SK-N-SH (cell line): ENCODE results near the gene TWNK. TPM values are rescaled to one million over a fixed set of nuclear protein-coding genes. Genes with fewer than 3 reads are reported as not detected.

Experiments used
- CTCF ChIA-PET: fragments of 300-600, 350-600 bp; formaldehyde crosslinking; extraction: SDS; loops from one replicate; lab custom pipeline; 2021; lab: Yijun Ruan, JAX
- POLR2A ChIA-PET: fragments of 350-600 bp; sonication (Branson Sonifier 250); formaldehyde crosslinking; extraction: SDS; loops from one replicate; lab custom pipeline; 2020; ENCODE audit warnings: antibody characterized with exemption, inconsistent platforms; lab: Yijun Ruan, JAX
- DNase-seq: peaks from one replicate; pipeline ENCODE4 v3.0.0; 2012
- H2AFZ ChIP-seq: fragments of 200-600 bp; sonication (generic); 2 replicates; pipeline ENCODE4 v1.8.1; 2016; ENCODE audit warnings: antibody characterized with exemption, mild to moderate bottlenecking, low read depth
- H3F3A ChIP-seq: fragments of 200-600 bp; sonication (generic); replicated peaks from 2 replicates; pipeline ENCODE3; 2016; ENCODE audit warnings: antibody characterized with exemption, mild to moderate bottlenecking; ENCODE audit not compliant: insufficient read depth
- H3K27ac ChIP-seq, 2 experiments: fragments of 200-500 bp in 1 of 2; fragments of 200-600 bp in 1 of 2; sonication (Bioruptor generic) in 1 of 2; sonication (generic), shearing (Covaris generic) in 1 of 2; 2 replicates each; pipeline versions ENCODE4 v1.5.1 to v1.6.1; 2014 to 2016; ENCODE audit warnings: low read depth in 2 of 2, inconsistent platforms in 1 of 2, low read length in 1 of 2, mild to moderate bottlenecking in 1 of 2, mixed read lengths in 1 of 2
- H3K27me3 ChIP-seq: fragments of 200-600 bp; sonication (generic), shearing (Covaris generic); 2 replicates; pipeline ENCODE4 v1.6.1; 2016; ENCODE audit warnings: mixed run types; ENCODE audit not compliant: insufficient read depth
- H3K36me3 ChIP-seq, 2 experiments: fragments of 200-500 bp in 1 of 2; fragments of 200-600 bp in 1 of 2; sonication (Bioruptor generic) in 1 of 2; sonication (generic) in 1 of 2; replicated peaks in 1 of 2; 2 replicates each; pipeline versions ENCODE3 to v1.5.1; 2014 to 2016; ENCODE audit warnings: low read length in 1 of 2, mild to moderate bottlenecking in 1 of 2; ENCODE audit not compliant: insufficient read depth in 2 of 2, control insufficient read depth in 1 of 2
- H3K4me1 ChIP-seq, 2 experiments: fragments of 200-500 bp in 1 of 2; fragments of 200-600 bp in 1 of 2; sonication (Bioruptor generic) in 1 of 2; sonication (generic), shearing (Covaris generic) in 1 of 2; 2 replicates each; pipeline versions ENCODE4 v1.5.1 to v1.6.1; 2014 to 2016; ENCODE audit warnings: low read depth in 1 of 2, low read length in 1 of 2, mixed run types in 1 of 2; ENCODE audit not compliant: insufficient read depth in 2 of 2, control insufficient read depth in 1 of 2
- H3K4me2 ChIP-seq: fragments of 200-600 bp; sonication (generic), shearing (Covaris generic); 2 replicates; pipeline ENCODE4 v1.6.1; 2017; ENCODE audit warnings: mixed run types
- H3K4me3 ChIP-seq, 2 experiments: fragments of 200-500 bp in 1 of 2; fragments of 200-600 bp in 1 of 2; sonication (Bioruptor generic) in 1 of 2; sonication (generic), shearing (Covaris generic) in 1 of 2; 2 replicates each; pipeline versions ENCODE4 v1.5.1 to v1.8.1; 2014 to 2016; ENCODE audit warnings: low read depth in 2 of 2, inconsistent platforms in 1 of 2, low read length in 1 of 2, mild to moderate bottlenecking in 1 of 2, mixed read lengths in 1 of 2, moderate library complexity in 1 of 2
- H3K79me2 ChIP-seq: fragments of 200-600 bp; sonication (generic); 2 replicates; pipeline ENCODE4 v1.8.1; 2017; ENCODE audit warnings: mild to moderate bottlenecking; ENCODE audit not compliant: insufficient read depth
- H3K9ac ChIP-seq: fragments of 200-600 bp; sonication (generic); 2 replicates; pipeline ENCODE4 v1.6.1; 2017; ENCODE audit warnings: mixed run types
- H3K9me2 ChIP-seq: fragments of 200-600 bp; sonication (generic); 2 replicates; pipeline ENCODE4 v1.6.1; 2017; ENCODE audit warnings: mixed run types
- H3K9me3 ChIP-seq: fragments of 200-600 bp; sonication (generic); 2 replicates; pipeline ENCODE4 v1.6.1; 2017; ENCODE audit warnings: mixed run types, mild to moderate bottlenecking, moderate library complexity
- H4K20me1 ChIP-seq: fragments of 200-600 bp; sonication (generic); 2 replicates; pipeline ENCODE4 v1.6.1; 2017; ENCODE audit warnings: mild to moderate bottlenecking, mixed run types; ENCODE audit not compliant: insufficient read depth
- CHD2 ChIP-seq: fragments of 150-350 bp; IDR thresholded peaks from 2 replicates; pipeline ENCODE4 v1.6.1; 2018; ENCODE audit warnings: low read length; ENCODE audit not compliant: partially characterized antibody
- EZH2phosphoT487 ChIP-seq: fragments of 200-600 bp; sonication (generic); IDR thresholded peaks from 2 replicates; pipeline ENCODE4 v1.6.1; 2017; ENCODE audit warnings: low read depth, mixed run types, mild to moderate bottlenecking, antibody characterized with exemption, moderate library complexity, borderline replicate concordance
- FOSL2 ChIP-seq: IDR thresholded peaks from 2 replicates; pipeline ENCODE4 v1.4.0; 2012; ENCODE audit warnings: low read depth, mild to moderate bottlenecking, moderate library complexity, borderline replicate concordance
- GATA2 ChIP-seq: sonication (generic); formaldehyde crosslinking; IDR thresholded peaks from 2 replicates; pipeline ENCODE4 v1.5.0; 2020; ENCODE audit warnings: mild to moderate bottlenecking, missing genetic modification reagents
- JUND ChIP-seq: IDR thresholded peaks from 2 replicates; pipeline ENCODE4 v1.4.0; 2012
- MEF2A ChIP-seq: IDR thresholded peaks from 2 replicates; pipeline ENCODE4 v1.4.0; 2012; ENCODE audit warnings: low read depth, borderline replicate concordance
- MXI1 ChIP-seq: IDR thresholded peaks from 2 replicates; pipeline ENCODE4 v1.6.1; 2012; ENCODE audit warnings: mild to moderate bottlenecking, low read depth, low read length, improper control_type of control experiment
- NFIC ChIP-seq: IDR thresholded peaks from 2 replicates; pipeline ENCODE4 v1.4.0; 2012; ENCODE audit warnings: borderline replicate concordance
- NRF1 ChIP-seq: IDR thresholded peaks from 2 replicates; pipeline ENCODE4 v1.6.1; 2012; ENCODE audit warnings: low read depth, mild to moderate bottlenecking, low read length
- POLR2AphosphoS5 ChIP-seq: IDR thresholded peaks from 2 replicates; pipeline ENCODE4 v1.6.1; 2012; ENCODE audit warnings: low read depth, low read length
- RCOR1 ChIP-seq: fragments of 150-350 bp; IDR thresholded peaks from 2 replicates; pipeline ENCODE4 v1.6.1; 2017; ENCODE audit warnings: antibody characterized with exemption, low read length
- RXRA ChIP-seq: IDR thresholded peaks from 2 replicates; pipeline ENCODE4 v1.4.0; 2012; ENCODE audit warnings: low read depth, mild to moderate bottlenecking, borderline replicate concordance
- SMC3 ChIP-seq: IDR thresholded peaks from 2 replicates; pipeline ENCODE4 v1.6.1; 2012; ENCODE audit warnings: low read depth, low read length, improper control_type of control experiment
- TEAD4 ChIP-seq: IDR thresholded peaks from 2 replicates; pipeline ENCODE4 v1.4.0; 2012; ENCODE audit warnings: mild to moderate bottlenecking, borderline replicate concordance; ENCODE audit not compliant: insufficient read depth
- YY1 ChIP-seq: IDR thresholded peaks from 2 replicates; pipeline ENCODE4 v1.4.0; 2012; ENCODE audit warnings: low read depth, mild to moderate bottlenecking
- WGBS: methylation state at CpG from one replicate; pipeline ENCODE4 v1.1.6; 2017; ENCODE audit warnings: low lambda C conversion rate; 5-methylcytosine and 5-hydroxymethylcytosine counted together
- polyA plus RNA-seq, 3 experiments: library from polyadenylated mRNA; depleted of rRNA; stranded (reverse); fragments of >200 nt; gene quantifications; 2 replicates each; pipeline ENCODE4 v1.2.3, GENCODE V29; 2012
- TF ChIP-seq, protein P1 (sequence below): fragments of 200-600 bp; sonication (generic); IDR thresholded peaks from 2 replicates; pipeline ENCODE4 v1.6.1; 2017; ENCODE audit warnings: antibody characterized with exemption, mild to moderate bottlenecking, moderate library complexity
- TF ChIP-seq, protein P2 (sequence below): fragments of 150-350 bp; IDR thresholded peaks from 2 replicates; pipeline ENCODE4 v1.6.1; 2017; ENCODE audit warnings: antibody characterized with exemption, low read length, low read depth, borderline replicate concordance
- TF ChIP-seq, protein P3 (sequence below): IDR thresholded peaks from 2 replicates; pipeline ENCODE4; 2012
- TF ChIP-seq, protein P4 (sequence below): IDR thresholded peaks from 2 replicates; pipeline ENCODE4 v1.4.0; 2012; ENCODE audit warnings: low read depth, borderline replicate concordance

Gene TWNK
- polyA plus RNA-seq, 1 of the 3 experiments (the other 2 are of a cell fraction) = 16.4 TPM

DNA sequence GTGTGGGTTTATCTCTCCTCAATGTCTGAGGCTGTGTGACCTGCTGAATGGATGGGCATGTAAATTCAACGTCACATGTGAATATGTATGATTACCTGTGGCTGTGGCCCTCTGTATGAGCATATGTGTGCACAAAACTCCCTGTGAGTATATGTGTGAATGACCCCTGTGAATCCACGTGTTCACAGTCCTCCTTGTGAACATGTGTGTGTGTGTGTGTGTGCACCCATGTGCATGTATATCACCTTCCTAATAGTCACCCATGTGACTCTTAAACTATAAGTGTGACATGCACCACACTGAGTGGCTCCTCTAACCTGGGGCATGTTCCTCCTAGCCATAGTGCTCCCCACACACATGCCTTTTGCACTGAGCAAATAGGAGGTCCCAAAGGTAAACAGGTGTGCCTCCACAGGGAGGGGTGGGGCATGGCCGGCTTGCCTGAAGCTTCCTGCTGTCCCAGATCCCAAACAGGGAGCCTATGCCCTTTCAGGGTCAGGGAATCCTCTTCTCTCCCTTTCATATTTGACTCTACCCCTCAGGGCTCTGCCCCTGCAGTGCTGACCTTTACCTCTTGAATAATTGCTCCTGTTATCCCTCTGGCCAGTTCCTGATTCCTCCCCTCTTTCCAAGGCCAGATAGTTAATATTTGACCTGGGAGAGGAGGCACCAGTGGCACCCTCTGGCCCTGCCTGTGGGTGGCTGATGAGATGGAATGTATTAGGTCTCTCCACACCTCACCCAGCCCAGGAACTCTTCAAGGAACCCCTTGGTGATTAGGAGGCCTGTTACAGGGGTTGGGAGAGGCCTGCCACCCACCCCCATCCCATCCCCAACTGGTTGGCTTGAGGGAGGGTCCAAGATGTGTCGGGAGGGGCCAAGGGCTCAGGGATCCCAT is 16.2 kb upstream of the TWNK start (continued):
- TF ChIP-seq, protein P1, sequence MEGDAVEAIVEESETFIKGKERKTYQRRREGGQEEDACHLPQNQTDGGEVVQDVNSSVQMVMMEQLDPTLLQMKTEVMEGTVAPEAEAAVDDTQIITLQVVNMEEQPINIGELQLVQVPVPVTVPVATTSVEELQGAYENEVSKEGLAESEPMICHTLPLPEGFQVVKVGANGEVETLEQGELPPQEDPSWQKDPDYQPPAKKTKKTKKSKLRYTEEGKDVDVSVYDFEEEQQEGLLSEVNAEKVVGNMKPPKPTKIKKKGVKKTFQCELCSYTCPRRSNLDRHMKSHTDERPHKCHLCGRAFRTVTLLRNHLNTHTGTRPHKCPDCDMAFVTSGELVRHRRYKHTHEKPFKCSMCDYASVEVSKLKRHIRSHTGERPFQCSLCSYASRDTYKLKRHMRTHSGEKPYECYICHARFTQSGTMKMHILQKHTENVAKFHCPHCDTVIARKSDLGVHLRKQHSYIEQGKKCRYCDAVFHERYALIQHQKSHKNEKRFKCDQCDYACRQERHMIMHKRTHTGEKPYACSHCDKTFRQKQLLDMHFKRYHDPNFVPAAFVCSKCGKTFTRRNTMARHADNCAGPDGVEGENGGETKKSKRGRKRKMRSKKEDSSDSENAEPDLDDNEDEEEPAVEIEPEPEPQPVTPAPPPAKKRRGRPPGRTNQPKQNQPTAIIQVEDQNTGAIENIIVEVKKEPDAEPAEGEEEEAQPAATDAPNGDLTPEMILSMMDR = no peak
- TF ChIP-seq JUND = no peak

DNA sequence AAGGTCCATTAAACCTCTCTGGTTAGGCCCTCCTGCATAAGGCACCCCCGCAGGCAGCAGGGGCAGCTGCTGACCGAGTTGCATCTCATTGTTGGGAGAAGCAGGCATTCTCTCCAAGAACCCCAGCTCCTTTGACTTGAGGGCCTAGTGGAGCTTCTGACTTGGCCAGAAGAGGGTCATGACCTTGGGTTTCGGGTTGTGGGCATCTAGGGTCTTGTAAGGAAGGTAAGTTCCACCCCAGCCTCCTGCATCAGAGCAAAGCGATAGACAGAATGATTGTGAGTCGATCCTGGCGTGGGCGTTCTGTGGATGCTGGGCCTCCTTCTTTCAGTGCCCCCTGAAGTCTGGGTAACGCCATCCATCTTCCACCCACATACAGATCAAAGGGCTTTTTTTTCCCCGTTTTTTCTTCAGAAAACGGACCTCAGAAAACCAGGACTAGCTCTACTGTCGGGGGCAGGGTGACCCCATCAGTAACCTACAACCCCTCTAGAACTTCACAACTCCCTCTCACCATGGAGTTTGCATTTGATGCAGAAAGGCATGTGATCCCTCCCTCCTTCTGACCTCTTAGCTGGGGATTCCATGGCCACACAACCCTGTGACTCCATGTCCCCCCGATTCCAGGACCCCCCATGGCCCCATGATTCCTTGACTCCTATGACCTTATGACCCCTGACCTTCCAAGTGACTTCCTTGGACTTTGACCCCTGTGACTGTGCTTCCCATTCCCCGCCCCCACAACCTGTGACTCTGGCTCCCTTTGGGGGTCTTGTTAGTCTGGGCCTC is 15.0 kb upstream of the TWNK start:
- Histone ChIP-seq H3K4me3 (no peak overlapping the region), H3F3A (peaks cover 3% of the 10 kb centered on the region), H3K9me2 (no peaks in the 10 kb centered on the region), H3K27me3 (no peaks in the 10 kb centered on the region), H4K20me1 (no peaks in the 10 kb centered on the region), H3K9ac (no peak overlapping the region), H3K4me1 (peaks cover 4 to 19% of the 10 kb centered on the region in 2 experiments; a peak in 2 of 4 replicates), H3K27ac (no peak overlapping the region), H3K4me2 (no peak overlapping the region), H3K79me2 (no peaks in the 10 kb centered on the region), H3K9me3 (no peaks in the 10 kb centered on the region), H2AFZ (no peak overlapping the region), H3K36me3 (no peaks in the 10 kb centered on the region)
- DNase-seq = no peak
- TF ChIP-seq POLR2AphosphoS5 = no peak
- no peak for TF ChIP-seq MXI1
- no peak for TF ChIP-seq CHD2
- no peak for TF ChIP-seq MEF2A
- TF ChIP-seq, protein P2, sequence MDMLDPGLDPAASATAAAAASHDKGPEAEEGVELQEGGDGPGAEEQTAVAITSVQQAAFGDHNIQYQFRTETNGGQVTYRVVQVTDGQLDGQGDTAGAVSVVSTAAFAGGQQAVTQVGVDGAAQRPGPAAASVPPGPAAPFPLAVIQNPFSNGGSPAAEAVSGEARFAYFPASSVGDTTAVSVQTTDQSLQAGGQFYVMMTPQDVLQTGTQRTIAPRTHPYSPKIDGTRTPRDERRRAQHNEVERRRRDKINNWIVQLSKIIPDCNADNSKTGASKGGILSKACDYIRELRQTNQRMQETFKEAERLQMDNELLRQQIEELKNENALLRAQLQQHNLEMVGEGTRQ = no peak
- no peak for TF ChIP-seq RXRA
- TF ChIP-seq JUND = no peak
- TF ChIP-seq, protein P3, sequence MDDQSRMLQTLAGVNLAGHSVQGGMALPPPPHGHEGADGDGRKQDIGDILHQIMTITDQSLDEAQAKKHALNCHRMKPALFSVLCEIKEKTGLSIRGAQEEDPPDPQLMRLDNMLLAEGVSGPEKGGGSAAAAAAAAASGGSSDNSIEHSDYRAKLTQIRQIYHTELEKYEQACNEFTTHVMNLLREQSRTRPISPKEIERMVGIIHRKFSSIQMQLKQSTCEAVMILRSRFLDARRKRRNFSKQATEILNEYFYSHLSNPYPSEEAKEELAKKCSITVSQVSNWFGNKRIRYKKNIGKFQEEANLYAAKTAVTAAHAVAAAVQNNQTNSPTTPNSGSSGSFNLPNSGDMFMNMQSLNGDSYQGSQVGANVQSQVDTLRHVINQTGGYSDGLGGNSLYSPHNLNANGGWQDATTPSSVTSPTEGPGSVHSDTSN = no peak
- TF ChIP-seq SMC3 = no peak
- TF ChIP-seq, protein P4, sequence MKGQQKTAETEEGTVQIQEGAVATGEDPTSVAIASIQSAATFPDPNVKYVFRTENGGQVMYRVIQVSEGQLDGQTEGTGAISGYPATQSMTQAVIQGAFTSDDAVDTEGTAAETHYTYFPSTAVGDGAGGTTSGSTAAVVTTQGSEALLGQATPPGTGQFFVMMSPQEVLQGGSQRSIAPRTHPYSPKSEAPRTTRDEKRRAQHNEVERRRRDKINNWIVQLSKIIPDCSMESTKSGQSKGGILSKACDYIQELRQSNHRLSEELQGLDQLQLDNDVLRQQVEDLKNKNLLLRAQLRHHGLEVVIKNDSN = no peak
- no peak for TF ChIP-seq TEAD4
- TF ChIP-seq NFIC = no peak
- TF ChIP-seq RCOR1 = no peak
- TF ChIP-seq YY1 = no peak
- no peak for TF ChIP-seq GATA2 (CRISPR knock-in tag)
- TF ChIP-seq NRF1 = no peak
- TF ChIP-seq FOSL2 = no peak
- TF ChIP-seq EZH2phosphoT487 = no peak
- CTCF ChIA-PET = interaction anchor here (0.6 to 1.4 kb wide), 4 partner anchors 24 to 49 kb away, joined by 3 to 4 read pairs (median 3); no protein-coding TSS in a partner anchor
- POLR2A ChIA-PET = interaction anchor here (0.9 kb wide), 1 partner anchor 9 kb away, joined by 3 read pairs; no protein-coding TSS in a partner anchor
- WGBS = 76% methylated on average over 12 of the region's 13 CpGs
